Esophagus muscularis mucosa (tissue), 4 donors: ENCODE measurements around the gene ASAP2. TPM values are rescaled to one million over a fixed set of nuclear protein-coding genes. Genes with fewer than 3 reads are reported as not detected.

Source experiments
- DNase-seq: peaks from one replicate; pipeline ENCODE4 v3.0.0-alpha.2; 2017; ENCODE audit errors: extremely low spot score
- H3K27ac ChIP-seq, 4 donors: fragments of 200-600 bp; sonication (generic); replicated peaks in 1 of 4; 1 replicate in 3 of 4; 2 replicates in 1 of 4; pipeline ENCODE4 v1.5.1; 2016 to 2019; ENCODE audit warnings: mild to moderate bottlenecking in 1 of 4
- H3K27me3 ChIP-seq, 4 donors: fragments of 200-600 bp; sonication (generic); one replicate each; pipeline versions ENCODE4 v1.5.1 to v1.6.0; 2016 to 2019
- H3K36me3 ChIP-seq, 4 donors: fragments of 200-600 bp; sonication (generic); one replicate each; pipeline ENCODE4 v1.5.1; 2016 to 2019
- H3K4me1 ChIP-seq, 4 donors: fragments of 200-600 bp; sonication (generic); one replicate each; pipeline ENCODE4 v1.5.1; 2016 to 2019
- H3K4me3 ChIP-seq, 4 donors: fragments of 200-600 bp; sonication (generic); 1 replicate in 2 of 4; 2 replicates in 2 of 4; pipeline ENCODE4 v1.5.1; 2016 to 2019; ENCODE audit warnings: mild to moderate bottlenecking in 4 of 4, moderate library complexity in 1 of 4
- H3K9me3 ChIP-seq, 4 donors: fragments of 200-600 bp; sonication (generic); 1 replicate in 3 of 4; 2 replicates in 1 of 4; pipeline ENCODE4 v1.5.1; 2016 to 2019
- CTCF ChIP-seq, 3 experiments: fragments of 200-600 bp in 2 of 3; fragments of 450-650 bp in 1 of 3; sonication (generic) in 2 of 3; IDR thresholded peaks; one replicate each; pipeline ENCODE4 v1.5.1; 2017 to 2019; ENCODE audit warnings: antibody characterized with exemption in 3 of 3, mild to moderate bottlenecking in 2 of 3, moderate library complexity in 1 of 3
- EP300 ChIP-seq: sonication (generic); formaldehyde crosslinking; IDR thresholded peaks from one replicate; pipeline ENCODE4 v1.6.1; 2017; ENCODE audit warnings: antibody characterized with exemption
- POLR2A ChIP-seq: fragments of 450-650 bp; IDR thresholded peaks from one replicate; pipeline ENCODE4 v1.6.1; 2017; ENCODE audit warnings: antibody characterized with exemption, moderate library complexity, mild to moderate bottlenecking, low read depth
- POLR2AphosphoS5 ChIP-seq, 2 donors: sonication (generic); formaldehyde crosslinking; IDR thresholded peaks; one replicate each; pipeline ENCODE4 v1.6.1; 2017; ENCODE audit warnings: antibody characterized with exemption in 2 of 2
- WGBS: methylation state at CpG from one replicate; pipeline ENCODE4 v1.1.5; 2018; 5-methylcytosine and 5-hydroxymethylcytosine counted together
- intact Hi-C: fragments of 100-400 bp; cut with DNase I; formaldehyde crosslinking; loops from one replicate; pipeline ENCODE4 v1.15.1; 2023
- total RNA-seq, 4 donors: library from RNA; depleted of rRNA; stranded (reverse); fragments of >200 nt; gene quantifications; one replicate each; pipeline versions ENCODE4 v1.1.0 to v1.2.1, GENCODE V29; 2016

ASAP2 gene
- total RNA-seq, 4 donors from 2014 or later, result 18.7 to 24.0 (median 21.3) TPM

GRCh38 chr2:9291866-9292265 lies 85.3 kb downstream of the ASAP2 start:
- intact Hi-C loops, result no loop called here
- Histone ChIP-seq H3K4me1 (peaks cover 5 to 11% (median 9%) of the 10 kb centered on the region in 4 donors), H3K27ac (no peak overlapping the region), H3K9me3 (no peaks in the 10 kb centered on the region), H3K4me3 (no peak overlapping the region), H3K27me3 (no peaks in the 10 kb centered on the region), H3K36me3 (peaks cover 0 to 3% (median 0%) of the 10 kb centered on the region in 4 donors)
- TF ChIP-seq POLR2A (no peak), EP300 (no peak), CTCF (IDR thresholded peaks at IDR 0.05) (no peak), POLR2AphosphoS5 (IDR thresholded peaks at IDR 0.05) (no peak)
- DNase-seq, result no peak
- WGBS, result 97% methylated on average over 5 of the region's 5 CpGs

- TF ChIP-seq EP300 (no peak), POLR2A (no peak), CTCF (IDR thresholded peaks at IDR 0.05) (no peak), POLR2AphosphoS5 (IDR thresholded peaks at IDR 0.05) (no peak)
- no peak for DNase-seq
- Histone ChIP-seq H3K36me3 (no peaks in the 10 kb centered on the region), H3K27me3 (no peaks in the 10 kb centered on the region), H3K9me3 (no peaks in the 10 kb centered on the region), H3K4me3 (no peak overlapping the region), H3K27ac (no peak overlapping the region), H3K4me1 (peaks cover 5 to 16% (median 14%) of the 10 kb centered on the region in 4 donors)
- intact Hi-C loops, result no loop called here
- WGBS, result 97% methylated on average over 4 of the region's 4 CpGs
Measured at GRCh38 chr2:9292426-9292825, 85.8 kb downstream of the ASAP2 start.

GRCh38 chr2:9294764-9295163 lies 88.2 kb downstream of the ASAP2 start:
- WGBS, result 85% methylated on average over 6 of the region's 6 CpGs
- no peak for TF ChIP-seq CTCF (IDR thresholded peaks at IDR 0.05)
- TF ChIP-seq EP300, result no peak
- TF ChIP-seq POLR2A, result no peak
- no peak for TF ChIP-seq POLR2AphosphoS5 (IDR thresholded peaks at IDR 0.05)
- Histone ChIP-seq H3K9me3 (no peaks in the 10 kb centered on the region), H3K4me3 (no peak overlapping the region), H3K36me3 (no peaks in the 10 kb centered on the region), H3K27ac (no peak overlapping the region), H3K27me3 (no peaks in the 10 kb centered on the region), H3K4me1 (peaks cover 18 to 39% (median 29%) of the 10 kb centered on the region in 4 donors)
- intact Hi-C loops, result no loop called here
- DNase-seq, result no peak

GRCh38 chr2:9296559-9296958 lies 89.9 kb downstream of the ASAP2 start:
- no peak overlapping the region for H3K4me3 ChIP-seq
- H3K27ac ChIP-seq, result peak overlapping the region in 3 of 4 donors; percentile 43 to 69 (median 62)
- H3K9me3 ChIP-seq, result no peaks in the 10 kb centered on the region
- H3K36me3 ChIP-seq, result no peaks in the 10 kb centered on the region
- peaks cover 33 to 56% (median 45%) of the 10 kb centered on the region in 4 donors for H3K4me1 ChIP-seq
- intact Hi-C loops, result no loop called here
- no peaks in the 10 kb centered on the region for H3K27me3 ChIP-seq
- TF ChIP-seq POLR2AphosphoS5 (IDR thresholded peaks at IDR 0.05) (no peak), CTCF (IDR thresholded peaks at IDR 0.05) (no peak), EP300 (no peak), POLR2A (no peak)
- 98% methylated on average over 4 of the region's 4 CpGs for WGBS
- no peak for DNase-seq

- no peaks in the 10 kb centered on the region for H3K27me3 ChIP-seq
- intact Hi-C loops, result no loop called here
- peaks cover 33 to 59% (median 49%) of the 10 kb centered on the region in 4 donors for H3K4me1 ChIP-seq
- no peak overlapping the region for H3K4me3 ChIP-seq
- 38% methylated on average over 6 of the region's 6 CpGs for WGBS
- DNase-seq, result no peak
- no peaks in the 10 kb centered on the region for H3K9me3 ChIP-seq
- peak overlapping the region in 3 of 4 donors; percentile 43 to 69 (median 62) for H3K27ac ChIP-seq
- no peaks in the 10 kb centered on the region for H3K36me3 ChIP-seq
- TF ChIP-seq POLR2A (no peak), POLR2AphosphoS5 (IDR thresholded peaks at IDR 0.05) (peak in 1 of 2 donors; percentile 63), EP300 (no peak), CTCF (IDR thresholded peaks at IDR 0.05) (no peak)
Measured at GRCh38 chr2:9297156-9297555, 90.5 kb downstream of the ASAP2 start.
